ENCODE data around the gene PNMT.

PNMT gene

DNA sequence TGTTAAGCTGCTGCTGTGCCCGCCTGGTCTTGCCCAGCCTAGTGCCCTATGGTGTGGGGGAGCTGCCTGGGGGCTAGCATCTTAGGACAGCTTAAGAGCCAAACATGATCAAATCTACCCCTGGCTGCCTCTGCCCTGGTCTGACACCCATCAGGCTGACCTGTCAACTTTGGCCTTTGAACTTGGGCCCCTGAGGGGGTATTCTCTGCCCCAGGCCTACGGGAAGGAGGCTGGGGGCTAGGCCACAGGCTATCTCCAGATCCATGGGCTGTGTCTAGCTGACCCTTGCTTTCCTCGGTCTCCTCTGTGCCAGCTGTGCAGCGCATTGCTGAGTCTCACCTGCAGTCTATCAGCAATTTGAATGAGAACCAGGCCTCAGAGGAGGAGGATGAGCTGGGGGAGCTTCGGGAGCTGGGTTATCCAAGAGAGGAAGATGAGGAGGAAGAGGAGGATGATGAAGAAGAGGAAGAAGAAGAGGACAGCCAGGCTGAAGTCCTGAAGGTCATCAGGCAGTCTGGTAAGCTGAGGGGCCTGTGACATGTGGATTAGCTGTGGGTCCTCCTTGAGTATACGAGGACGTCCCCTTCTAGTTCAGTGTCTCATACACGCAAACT lies 34.6 kb upstream of the PNMT start:
- DNase-seq (ENCODE audit: low spot score) = no peak

DNA sequence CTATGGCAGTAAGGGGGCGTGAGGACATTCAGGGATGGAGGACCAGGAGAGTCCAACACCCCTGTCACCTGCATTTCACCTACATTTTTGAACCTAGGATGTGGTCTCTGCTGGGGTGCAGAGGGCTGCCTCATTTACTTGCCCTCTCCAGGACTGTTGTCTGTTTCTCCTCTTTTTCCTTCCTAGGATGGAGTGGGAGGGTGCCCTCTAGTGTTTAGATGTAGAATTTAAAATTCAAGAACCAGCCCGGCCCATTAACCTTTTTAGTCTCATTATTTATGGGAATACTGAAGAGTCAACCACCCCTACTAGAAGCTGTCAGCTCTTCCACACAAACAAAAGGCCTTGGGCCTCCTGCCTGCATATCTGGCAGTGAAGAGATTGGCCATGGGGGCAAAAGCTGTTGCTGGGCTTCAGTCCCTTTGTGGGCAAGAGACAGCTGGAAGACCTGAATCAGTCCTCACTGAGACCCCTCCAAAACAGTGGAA lies 33.8 kb upstream of the PNMT start:
- peak; percentile 67 for DNase-seq (ENCODE audit: low spot score)

DNA sequence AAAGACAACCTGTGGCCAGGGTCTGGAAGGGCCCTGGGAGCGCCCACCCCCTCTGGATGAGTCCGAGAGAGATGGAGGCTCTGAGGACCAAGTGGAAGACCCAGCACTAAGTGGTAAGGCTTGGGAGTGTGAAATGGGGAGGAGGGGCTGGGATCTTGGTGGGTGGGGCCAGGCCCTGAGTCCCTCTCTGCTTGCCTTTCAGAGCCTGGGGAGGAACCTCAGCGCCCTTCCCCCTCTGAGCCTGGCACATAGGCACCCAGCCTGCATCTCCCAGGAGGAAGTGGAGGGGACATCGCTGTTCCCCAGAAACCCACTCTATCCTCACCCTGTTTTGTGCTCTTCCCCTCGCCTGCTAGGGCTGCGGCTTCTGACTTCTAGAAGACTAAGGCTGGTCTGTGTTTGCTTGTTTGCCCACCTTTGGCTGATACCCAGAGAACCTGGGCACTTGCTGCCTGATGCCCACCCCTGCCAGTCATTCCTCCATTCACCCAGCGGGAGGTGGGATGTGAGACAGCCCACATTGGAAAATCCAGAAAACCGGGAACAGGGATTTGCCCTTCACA lies 32.6 kb upstream of the PNMT start:
- no peak for DNase-seq (ENCODE audit: low spot score)

DNA sequence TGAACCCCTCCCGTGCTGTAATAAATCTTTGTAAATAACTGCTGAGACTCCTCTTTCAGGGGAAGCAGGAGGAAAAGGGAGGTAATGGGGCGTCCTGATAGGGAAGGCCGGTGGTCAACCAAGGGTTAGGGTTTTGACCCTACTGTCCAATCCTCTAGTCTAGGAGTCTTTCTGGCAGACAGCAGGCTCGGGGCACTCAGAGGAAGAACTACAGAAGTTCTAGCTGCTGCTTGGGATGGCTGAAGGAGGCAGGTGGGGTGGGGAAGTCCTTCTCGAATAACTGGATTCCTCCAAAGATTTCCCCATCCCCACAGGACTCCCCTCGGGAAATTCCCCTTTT lies 31.7 kb upstream of the PNMT start:
- no peak for DNase-seq (ENCODE audit: low spot score)

DNA sequence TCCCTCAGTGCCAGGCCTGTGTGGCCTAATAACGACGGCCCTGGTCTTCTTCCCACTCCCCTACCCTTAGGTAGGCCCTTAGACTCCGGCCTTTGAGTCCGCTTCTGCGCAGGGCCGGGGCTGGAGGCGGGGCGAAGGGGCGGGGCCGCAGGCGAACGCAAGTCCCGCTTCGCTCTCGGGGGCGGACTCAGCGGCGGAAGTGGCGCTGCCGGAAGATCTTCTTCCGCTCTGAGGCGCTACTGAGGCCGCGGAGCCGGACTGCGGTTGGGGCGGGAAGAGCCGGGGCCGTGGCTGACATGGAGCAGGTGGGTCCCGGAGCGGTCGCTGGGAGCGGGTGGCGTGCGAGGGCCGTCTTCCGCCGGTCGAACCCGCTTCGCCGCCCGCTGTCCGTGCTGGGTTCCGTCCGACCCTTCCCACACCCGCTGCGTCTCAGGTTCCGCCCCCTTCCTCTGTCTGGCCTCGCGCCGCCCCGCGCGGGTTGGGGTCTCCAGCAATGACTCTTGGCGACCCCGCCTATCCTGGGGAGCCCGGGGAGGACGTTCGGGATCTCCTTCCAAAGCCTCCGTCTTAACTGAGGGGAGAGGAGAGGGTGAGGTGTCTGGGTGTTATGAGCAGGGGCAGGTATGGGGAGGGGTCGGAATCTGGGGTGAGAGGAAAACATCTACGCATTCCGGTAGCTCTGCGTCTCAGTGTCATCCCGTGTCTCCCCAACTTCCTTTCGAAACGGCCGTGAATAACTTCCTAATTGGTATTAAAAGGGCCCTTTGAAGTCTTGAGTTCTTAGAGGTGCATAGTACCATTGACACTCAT lies 31.1 kb upstream of the PNMT start, which contains the start of gene STARD3:
TSS of gene STARD3 (plus strand) at position 218 of the 810 bp plus-strand sequence. CDS start 16,388 bp downstream, outside the sequence.
- DNase-seq (ENCODE audit: low spot score) = peak; percentile 91

DNA sequence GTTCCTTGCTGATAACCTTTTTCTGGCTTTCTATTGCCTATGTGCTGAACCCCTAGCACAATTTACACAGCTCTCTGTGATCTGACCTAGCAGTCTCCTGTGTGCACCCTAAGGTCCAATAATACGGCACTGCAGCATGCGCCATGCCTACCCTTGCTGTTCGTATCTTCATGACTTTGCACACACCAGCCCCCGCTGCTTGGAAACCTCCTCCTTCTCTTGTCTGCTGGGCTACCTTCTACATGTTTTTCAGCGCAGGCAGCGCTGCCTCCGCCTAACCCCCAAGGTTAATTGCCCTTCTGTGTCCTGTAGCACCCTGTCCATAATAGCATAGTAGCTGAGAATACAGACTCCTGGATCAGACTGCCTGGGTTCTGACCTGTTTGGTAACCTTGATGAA lies 29.9 kb upstream of the PNMT start:
- no peak for DNase-seq (ENCODE audit: low spot score)

DNA sequence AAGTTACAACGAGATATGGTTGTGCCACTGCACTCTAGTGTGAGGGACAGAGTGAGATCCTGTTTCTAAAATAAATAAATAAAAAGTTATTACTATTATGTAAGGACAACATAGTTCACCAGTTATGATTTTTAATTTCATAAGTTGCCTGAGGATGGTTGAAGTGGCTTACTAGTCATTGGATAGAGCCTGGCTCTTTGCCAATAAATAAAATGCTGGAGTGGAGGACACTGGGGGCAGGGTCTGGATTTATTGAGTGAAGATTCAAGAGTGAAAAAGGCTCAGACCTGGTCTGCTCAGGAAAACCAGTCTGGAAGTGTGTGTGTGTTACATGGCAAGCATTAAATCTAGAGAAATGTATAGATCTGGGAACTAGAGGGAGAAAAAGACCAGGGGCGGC lies 29.2 kb upstream of the PNMT start:
- DNase-seq (ENCODE audit: low spot score) = no peak

DNA sequence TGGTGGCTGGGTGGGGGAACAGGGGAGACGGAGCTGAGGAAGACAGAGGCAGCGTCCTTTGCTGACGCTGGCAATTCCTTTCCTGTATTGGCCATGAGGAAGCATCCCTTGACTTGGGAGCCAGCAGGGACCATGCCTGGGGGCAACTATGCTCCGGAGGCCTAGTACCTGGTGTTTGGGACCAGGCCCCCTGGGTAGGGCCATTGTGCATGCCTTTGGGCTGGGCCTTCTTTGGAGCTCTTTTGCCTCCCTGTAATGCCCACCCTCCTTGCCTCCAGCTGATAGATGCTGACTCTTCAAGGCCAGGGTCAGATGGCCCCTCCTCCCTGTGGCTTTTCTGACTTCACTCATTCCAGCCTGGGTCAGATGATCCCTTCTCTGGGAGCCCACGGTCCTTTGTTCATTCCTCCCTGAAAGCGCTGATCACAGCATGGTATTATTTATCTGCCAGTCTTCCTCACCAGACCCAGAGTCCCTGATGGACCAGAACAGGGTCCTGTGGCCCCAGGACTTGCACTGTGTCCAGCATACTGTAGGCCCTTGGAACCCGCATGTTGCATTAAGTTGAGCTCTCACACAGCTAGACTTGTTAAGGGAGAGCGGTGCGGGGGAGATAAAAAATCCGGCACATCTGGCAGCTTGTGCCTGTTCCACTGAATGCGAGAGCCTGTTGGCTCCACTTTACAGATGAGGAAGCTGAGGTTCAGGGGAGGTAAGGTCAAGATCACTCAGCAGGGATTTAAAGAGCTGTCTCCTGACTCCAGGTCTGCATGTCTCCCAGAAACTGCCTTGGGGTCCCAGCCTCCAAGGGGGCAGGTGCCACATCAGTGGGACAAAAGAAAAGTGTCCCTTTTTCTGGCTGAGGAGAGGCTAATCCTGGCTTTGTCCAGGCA lies 28.4 kb upstream of the PNMT start:
- no peak for DNase-seq (ENCODE audit: low spot score)

DNA sequence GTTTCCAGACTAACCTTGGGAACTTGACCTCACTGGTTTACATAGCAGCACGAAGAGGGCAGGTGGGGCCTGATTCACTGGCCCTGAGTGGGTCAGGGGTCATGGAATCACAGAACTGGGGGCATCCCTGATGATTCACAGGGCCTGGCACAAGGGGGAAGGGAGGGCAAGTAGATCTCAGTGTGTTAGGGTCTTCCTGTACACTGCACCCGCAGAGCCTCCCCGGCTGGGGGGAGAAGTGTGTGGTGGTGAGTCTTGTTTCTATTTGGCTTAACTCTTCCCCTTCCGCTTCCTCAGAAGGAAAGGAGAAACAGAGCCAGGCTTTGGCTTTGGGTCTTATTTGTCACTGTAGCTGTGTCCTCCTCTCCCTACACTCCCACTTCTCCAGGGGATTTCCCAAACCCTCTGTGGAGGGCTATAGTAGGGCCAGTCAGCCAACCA lies 27.6 kb upstream of the PNMT start:
- no peak for DNase-seq (ENCODE audit: low spot score)

DNA sequence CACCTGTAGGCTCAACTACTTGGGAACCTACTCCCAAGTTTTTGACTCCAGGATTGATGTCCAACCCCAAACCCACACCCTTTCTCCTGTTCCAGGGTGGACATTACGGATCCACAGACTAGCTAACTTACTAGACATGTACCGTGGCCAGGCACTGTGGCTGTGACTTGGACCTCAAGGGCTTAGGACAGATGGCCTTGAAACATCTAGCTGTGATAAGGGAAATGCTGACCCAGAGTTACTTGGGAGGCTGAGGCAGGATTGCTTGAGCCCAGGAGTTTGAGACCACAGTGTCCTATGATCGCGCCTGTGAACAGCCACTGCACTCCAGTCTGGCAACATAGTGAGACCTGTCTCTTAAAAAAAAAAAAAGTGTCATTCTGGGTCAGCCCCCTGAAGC lies 27.2 kb upstream of the PNMT start:
- no peak for DNase-seq (ENCODE audit: low spot score)

DNA sequence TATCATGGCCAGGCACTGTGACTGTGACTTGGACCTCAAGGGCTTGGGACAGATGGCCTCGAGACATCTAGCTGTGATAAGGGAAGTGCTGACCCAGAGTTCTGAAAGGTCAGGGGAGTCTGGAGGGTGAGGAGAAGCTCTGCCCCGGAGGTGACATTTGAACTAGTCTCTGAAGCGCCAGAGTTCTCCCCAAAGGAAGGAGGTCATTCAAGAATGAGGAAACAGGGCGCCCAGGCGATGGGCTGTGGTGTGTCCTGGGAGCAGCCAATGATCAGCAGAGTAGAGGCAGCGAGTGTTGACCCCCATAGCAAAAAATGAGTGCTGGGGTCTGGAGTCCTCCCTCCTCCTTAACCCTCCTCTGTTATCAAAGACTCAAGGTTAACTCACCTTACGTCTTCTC lies 26.4 kb upstream of the PNMT start:
- no peak for DNase-seq (ENCODE audit: low spot score)

DNA sequence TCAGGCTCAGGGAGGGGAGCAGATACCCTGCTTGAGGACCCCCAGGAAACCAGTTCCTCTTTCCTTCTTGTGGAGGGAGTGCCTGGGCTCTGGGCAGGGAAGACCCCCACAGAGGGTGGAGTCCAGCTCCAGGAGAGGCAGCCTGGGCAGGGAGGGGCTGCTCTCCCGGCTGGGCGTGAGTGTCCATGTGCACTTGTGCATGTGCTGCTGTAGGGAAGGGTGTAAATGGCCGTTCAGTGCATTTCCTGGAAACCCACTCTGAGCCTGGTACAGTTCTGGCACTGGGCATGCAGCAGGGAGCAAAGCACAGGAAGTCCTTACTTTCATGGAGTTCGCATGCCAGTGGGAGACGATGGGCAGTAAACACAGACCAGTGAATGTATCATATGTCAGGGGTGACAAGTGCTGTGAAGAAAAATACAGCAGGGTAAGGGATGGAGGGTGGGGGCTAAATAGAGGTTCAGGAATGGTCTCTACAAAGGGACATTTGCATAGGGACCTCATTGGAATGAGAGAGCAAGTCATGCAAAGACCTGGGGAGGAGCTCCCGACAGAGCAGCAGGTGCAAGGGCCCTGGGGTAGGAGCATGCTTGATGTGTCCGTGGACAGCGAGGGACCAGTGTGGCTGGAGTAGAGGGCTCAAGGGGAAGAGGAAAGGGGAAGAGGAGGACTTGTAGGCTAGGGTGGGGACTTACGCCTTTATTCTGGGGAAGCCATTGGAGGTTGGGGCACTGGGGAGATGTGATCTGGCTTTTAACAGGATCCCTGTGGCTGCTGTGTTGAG lies 25.8 kb upstream of the PNMT start:
- DNase-seq (ENCODE audit: low spot score) = no peak

DNA sequence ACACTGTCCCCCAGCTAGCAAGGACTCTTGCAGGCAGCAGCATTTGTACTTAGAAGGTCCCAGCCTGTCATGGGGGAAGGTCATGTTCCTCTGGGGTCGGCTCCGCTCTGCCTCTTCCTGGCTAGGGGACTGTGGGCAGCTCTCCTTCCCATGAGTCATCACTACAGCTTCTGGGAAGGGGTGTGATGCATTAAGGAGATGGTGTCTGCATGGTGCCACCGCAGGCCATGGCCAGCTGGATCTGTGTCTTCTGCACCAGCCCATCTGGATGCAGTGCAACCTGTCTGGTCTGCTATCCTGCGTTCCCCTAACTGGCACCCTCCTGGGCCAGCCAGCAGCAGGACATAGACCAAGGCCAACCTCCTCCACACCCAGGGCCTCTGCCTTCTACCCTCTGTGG lies 25.0 kb upstream of the PNMT start:
- no peak for DNase-seq (ENCODE audit: low spot score)

DNA sequence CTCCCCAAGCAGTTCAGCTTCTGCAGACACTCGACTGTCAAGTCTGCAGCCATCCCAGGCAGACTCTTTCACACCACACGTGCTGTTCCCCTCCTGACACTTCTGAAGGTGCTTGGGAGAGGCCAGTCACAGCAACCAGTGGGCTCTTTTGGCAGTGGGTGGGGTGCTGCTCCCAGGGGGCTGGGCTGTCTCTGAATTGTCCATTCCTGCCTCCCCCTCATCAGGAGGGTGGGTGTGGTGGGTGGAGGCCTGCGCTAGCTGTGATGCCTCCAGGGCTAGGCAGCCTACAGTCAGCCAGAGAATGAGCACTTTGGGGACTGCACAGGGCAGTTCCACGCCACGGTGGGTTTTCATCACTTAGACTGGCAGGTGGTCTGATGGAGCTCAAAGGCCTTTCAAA lies 21.0 kb upstream of the PNMT start:
- no peak for DNase-seq (ENCODE audit: low spot score)

DNA sequence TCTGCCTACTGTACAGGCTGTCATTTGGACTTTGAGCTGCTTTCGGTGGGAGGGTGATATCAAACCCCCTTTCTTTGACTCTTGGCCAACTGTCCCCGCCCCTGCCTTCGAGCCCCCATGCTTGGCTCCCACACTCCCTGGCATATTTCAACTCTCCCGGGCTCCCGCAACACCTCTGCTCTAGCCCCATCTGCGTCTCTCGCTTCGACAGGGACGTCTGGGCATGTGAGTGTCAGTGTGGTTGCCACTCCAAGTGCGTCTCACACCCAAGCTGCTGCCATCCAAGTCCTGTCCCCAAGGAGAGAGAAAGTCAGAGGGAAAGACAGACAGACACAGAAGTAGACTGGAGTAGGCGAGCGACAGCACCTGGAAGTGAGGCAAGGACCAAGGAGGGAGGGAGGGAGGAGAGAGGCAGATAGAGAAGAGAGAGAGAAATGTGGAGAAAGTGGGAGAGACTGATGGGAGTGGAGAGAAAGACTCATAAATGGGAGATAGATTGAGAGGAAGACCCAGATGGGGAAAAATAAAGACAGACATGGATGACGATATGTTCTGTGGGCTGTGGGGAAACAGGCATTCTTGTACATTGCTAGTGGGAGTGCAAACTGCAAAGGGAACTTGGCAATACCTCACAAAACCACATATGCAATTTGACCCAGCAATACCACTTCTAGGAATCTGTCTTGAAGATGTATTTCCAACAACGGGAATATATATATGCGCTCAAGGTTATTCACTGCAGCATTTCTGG lies 19.5 kb upstream of the PNMT start:
- DNase-seq (ENCODE audit: low spot score) = no peak

DNA sequence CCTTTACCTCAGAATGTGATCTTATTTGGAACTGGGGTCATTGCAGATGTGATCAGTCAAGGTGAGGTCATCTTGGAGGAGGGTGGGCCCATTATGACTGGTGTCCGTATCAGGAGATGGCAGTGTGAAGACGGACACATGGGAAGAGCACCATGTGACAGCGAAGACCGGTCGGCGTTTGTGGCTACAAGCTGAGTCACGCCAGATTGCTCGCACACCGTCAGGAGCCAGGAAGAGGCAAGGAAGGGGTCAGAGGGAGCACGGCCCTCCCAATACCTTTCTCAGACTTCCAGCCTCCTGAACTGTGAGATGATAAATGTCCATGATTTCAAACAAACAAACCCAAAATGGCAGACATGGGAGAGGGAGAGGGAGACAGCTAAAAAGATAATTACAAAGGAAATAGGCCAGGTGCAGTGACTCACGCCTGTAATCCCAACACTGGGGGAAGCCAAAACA lies 18.1 kb upstream of the PNMT start:
- no peak for DNase-seq (ENCODE audit: low spot score)

DNA sequence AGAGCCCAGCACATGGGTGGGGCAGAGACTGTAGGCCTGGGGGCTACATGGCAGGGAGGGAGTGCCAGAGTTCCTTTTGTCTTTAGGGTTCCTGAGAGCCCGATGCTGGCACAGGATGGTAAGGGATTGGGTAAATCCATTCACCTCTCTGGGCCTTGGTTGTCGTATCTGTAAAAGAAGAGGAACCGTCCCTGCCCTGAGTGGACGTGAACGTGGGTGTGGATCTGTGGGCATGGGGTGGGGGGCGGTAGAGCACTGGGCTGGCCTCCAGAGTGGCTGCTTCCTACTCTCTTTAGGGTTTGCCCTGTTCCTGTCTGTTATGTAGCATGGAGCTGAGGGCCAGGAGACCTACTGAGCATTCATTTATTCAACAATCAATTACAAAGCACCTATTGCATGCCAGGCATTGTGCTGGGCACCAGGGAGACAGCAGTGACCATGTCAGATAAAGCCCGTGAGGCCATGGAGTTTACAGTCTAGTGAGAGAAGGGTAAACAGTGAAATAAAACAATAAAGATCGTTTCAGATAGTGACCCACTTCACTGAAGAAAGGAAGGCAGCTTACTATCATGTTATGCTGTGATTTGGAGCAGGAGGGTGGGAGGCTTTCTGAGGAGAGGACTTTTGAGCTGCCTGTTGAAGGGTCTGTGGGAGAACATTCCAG lies 16.2 kb upstream of the PNMT start:
- no peak for DNase-seq (ENCODE audit: low spot score)

DNA sequence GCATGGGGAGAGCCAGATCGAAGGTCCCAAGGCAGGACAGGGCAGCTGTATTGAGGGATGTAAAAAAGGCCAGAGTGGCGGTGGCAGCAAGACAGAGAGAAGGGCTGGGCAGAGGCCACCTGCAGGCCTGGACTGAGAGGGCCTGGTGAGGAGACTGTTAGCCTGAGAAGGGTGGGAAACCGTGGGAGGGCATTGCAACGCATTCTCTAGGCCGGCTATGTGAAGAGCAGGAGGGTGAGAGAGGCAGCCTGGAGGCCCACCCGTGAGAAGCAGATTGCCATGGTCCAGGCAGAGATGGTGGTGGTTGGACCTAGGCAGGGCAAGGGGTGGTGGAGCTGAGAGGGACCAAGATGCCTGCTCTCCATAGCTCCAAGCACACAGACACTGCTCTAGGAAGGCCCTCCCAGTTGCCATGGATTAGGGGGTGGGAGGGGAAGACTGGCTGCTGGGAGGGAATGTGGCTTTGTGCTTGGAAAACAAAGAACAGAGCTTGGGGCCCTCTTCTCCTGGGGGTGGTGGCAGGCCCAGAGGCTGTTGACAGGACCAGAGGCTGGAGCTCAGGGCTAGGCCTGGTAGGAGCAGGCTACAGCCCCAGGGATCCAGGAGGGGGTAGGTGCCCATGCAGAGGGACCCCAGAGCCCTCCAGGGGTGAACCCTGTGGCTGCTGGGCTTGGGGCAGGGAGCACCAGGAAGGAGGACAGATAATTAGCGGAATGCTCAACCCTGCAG lies 15.5 kb upstream of the PNMT start:
- no peak for DNase-seq (ENCODE audit: low spot score)

DNA sequence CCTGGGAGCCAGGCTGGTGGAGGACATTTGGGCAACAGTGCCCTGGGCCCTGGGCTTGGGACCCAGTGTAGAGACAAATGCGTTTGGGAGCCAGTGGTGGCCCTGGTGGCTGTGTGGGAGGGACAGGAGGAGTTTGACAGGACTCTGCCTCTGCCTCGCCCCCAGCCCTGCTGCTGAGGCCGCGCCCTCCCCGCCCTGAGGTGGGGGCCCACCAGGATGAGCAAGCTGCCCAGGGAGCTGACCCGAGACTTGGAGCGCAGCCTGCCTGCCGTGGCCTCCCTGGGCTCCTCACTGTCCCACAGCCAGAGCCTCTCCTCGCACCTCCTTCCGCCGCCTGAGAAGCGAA lies 15.0 kb upstream of the PNMT start:
- no peak for DNase-seq (ENCODE audit: low spot score)

Data from NAMALWA (cell line).